Esophagus squamous epithelium (tissue), 5 donors: ENCODE data around the gene RPRD1A. TPM values are rescaled to one million over a fixed set of nuclear protein-coding genes. Genes with fewer than 3 reads are reported as not detected.

Source experiments
- DNase-seq: peaks from one replicate; lab custom pipeline; 2025; lab: John Stamatoyannopoulos, UW
- H3K27ac ChIP-seq, 4 donors: fragments of 200-600 bp; sonication (generic); one replicate each; pipeline ENCODE4 v1.5.1; 2016 to 2019; ENCODE audit warnings: mild to moderate bottlenecking in 1 of 4
- H3K27me3 ChIP-seq, 4 donors: fragments of 200-600 bp; sonication (generic); 1 replicate in 3 of 4; 2 replicates in 1 of 4; pipeline versions ENCODE4 v1.5.1 to v1.6.0; 2017 to 2021; ENCODE audit warnings: antibody characterized with exemption in 1 of 4
- H3K36me3 ChIP-seq, 3 donors: fragments of 200-600 bp; sonication (generic); one replicate each; pipeline ENCODE4 v1.5.1; 2016 to 2019
- H3K4me1 ChIP-seq, 3 donors: fragments of 200-600 bp; sonication (generic); one replicate each; pipeline ENCODE4 v1.5.1; 2017 to 2019
- H3K4me3 ChIP-seq, 4 donors: fragments of 200-600 bp; sonication (generic); 1 replicate in 3 of 4; 2 replicates in 1 of 4; pipeline ENCODE4 v1.5.1; 2016 to 2019; ENCODE audit warnings: mild to moderate bottlenecking in 2 of 4, moderate library complexity in 1 of 4
- H3K9me3 ChIP-seq, 3 donors: fragments of 200-600 bp; sonication (generic); one replicate each; pipeline ENCODE4 v1.5.1; 2016 to 2019
- CTCF ChIP-seq, 6 experiments: fragments of 450-650 bp in 4 of 6; fragments of 200-600 bp in 2 of 6; sonication (generic) in 2 of 6; IDR thresholded peaks; one replicate each; pipeline ENCODE4 v1.5.1; 2016 to 2019; ENCODE audit warnings: antibody characterized with exemption in 6 of 6, mild to moderate bottlenecking in 4 of 6, moderate library complexity in 4 of 6
- POLR2A ChIP-seq, 4 donors: fragments of 450-650 bp; IDR thresholded peaks; one replicate each; pipeline ENCODE4 v1.6.1; 2017; ENCODE audit warnings: antibody characterized with exemption in 4 of 4, mild to moderate bottlenecking in 4 of 4, moderate library complexity in 3 of 4
- WGBS, 2 donors: methylation state at CpG; one replicate each; pipeline ENCODE4 v1.1.5; 2018; 5-methylcytosine and 5-hydroxymethylcytosine counted together
- intact Hi-C: fragments of 100-400 bp; cut with DNase I; formaldehyde crosslinking; loops from one replicate; pipeline ENCODE4 v1.15.0; 2022
- total RNA-seq, 4 donors: library from RNA; depleted of rRNA; stranded (reverse); fragments of >200 nt; gene quantifications; one replicate each; pipeline ENCODE4 v1.1.0, GENCODE V29; 2016
- donor health status: DM: yes; HTN: yes; CAD: no.

RPRD1A gene
- total RNA-seq, 4 donors from 2014 or later = 30.3 to 54.1 (median 51.1) TPM

DNA sequence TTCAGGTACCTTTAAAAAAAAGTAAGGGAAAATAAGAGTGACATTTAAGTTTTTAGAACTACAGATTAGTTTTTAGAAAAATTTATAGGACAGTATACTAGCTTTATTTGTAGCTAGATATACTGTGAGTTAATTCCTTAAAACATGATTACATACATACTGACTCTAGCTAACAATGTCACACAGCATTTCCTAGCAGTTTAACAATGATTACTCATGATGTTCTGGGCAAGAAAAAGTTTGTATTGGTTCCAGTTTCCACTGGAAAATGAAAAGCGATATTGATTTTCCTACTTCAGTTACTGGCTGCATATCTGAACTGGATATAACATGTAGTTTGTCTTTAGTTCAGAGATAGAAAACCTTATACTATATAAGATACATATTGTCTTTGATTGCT lies 42.4 kb upstream of the RPRD1A start:
- no peak overlapping the region for H3K4me3 ChIP-seq
- H3K27me3 ChIP-seq = no peaks in the 10 kb centered on the region
- intact Hi-C loops = no loop called here
- WGBS, 2 donors = 70 to 89% methylated on average over 1 of the region's 1 CpG
- H3K9me3 ChIP-seq = no peaks in the 10 kb centered on the region
- DNase-seq = no peak
- TF ChIP-seq CTCF (IDR thresholded peaks at IDR 0.05) = no peak
- TF ChIP-seq POLR2A (IDR thresholded peaks at IDR 0.05) = no peak
- H3K4me1 ChIP-seq = peaks cover 0 to 13% (median 0%) of the 10 kb centered on the region in 3 donors
- no peak overlapping the region for H3K27ac ChIP-seq
- H3K36me3 ChIP-seq = peaks cover 0 to 59% (median 18%) of the 10 kb centered on the region in 3 donors

DNA sequence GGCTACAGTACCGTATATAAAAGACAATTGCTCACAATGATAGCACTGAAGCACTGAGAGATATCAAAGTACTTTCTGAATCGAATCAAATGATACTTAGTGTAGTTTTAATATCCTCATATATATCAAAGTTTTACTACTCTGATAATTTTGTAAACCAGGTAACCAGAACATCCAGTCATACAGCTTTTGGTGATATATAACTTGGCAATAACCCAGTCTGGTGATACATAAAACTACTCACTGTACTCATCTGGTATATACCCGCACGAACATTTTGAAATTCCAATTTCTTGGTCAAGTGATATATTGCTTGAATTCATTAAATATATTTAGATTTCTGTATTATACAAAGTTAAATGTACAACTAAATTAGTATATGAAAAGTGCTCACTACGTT lies 41.2 kb upstream of the RPRD1A start:
- peaks cover 0 to 13% (median 0%) of the 10 kb centered on the region in 3 donors for H3K4me1 ChIP-seq
- TF ChIP-seq CTCF (IDR thresholded peaks at IDR 0.05) (no peak), POLR2A (IDR thresholded peaks at IDR 0.05) (no peak)
- DNase-seq = no peak
- H3K27me3 ChIP-seq = no peaks in the 10 kb centered on the region
- WGBS, 2 donors = 66 to 80% methylated on average over 5 of the region's 5 CpGs
- H3K4me3 ChIP-seq = no peak overlapping the region
- peaks cover 0 to 47% (median 12%) of the 10 kb centered on the region in 3 donors for H3K36me3 ChIP-seq
- no peak overlapping the region for H3K27ac ChIP-seq
- intact Hi-C loops = no loop called here
- no peaks in the 10 kb centered on the region for H3K9me3 ChIP-seq

DNA sequence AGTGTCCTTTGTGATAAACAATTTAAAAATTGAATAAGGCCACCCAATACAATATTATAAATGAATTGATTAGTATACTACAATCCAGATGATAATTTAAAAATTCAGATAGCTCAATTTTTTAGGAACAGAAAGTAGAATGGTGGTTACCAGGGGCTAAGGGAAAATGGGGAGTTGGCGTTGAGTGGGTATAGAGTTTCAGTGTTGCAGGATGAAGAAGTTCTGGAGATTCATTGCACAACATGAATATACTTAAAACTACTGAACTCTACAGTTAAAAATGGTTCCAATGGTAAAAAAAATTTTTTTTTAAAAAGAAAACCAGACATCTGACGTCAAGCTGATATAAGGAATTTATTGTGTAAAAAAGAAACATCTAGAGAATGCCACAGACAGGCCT lies 40.8 kb upstream of the RPRD1A start:
- TF ChIP-seq POLR2A (IDR thresholded peaks at IDR 0.05) = no peak
- TF ChIP-seq CTCF (IDR thresholded peaks at IDR 0.05) = no peak
- no peak overlapping the region for H3K27ac ChIP-seq

DNA sequence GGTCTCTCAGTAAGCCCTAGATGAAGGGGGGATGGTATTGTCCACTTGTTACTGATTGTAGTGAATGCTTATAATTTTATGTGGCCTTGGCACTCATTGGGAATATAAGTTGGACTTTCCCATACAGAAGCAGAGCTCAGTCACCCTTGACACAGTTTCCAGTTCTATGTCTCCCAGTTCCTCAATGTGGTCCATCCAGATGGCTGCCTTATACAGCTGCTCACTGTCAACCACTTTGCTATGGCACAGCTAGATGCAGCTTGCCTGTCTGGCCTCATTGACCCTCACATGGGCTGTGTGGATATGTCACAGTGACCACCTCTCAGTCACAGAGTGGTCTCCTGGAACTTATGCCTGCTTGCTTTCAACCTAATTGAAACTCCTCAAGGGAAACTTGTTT lies 40.1 kb upstream of the RPRD1A start:
- Histone ChIP-seq H3K27me3 (no peaks in the 10 kb centered on the region), H3K4me3 (no peak overlapping the region), H3K27ac (no peak overlapping the region), H3K36me3 (peaks cover 0 to 36% (median 6%) of the 10 kb centered on the region in 3 donors), H3K9me3 (peaks cover 0 to 3% (median 0%) of the 10 kb centered on the region in 3 donors), H3K4me1 (peaks cover 0 to 13% (median 0%) of the 10 kb centered on the region in 3 donors)
- no peak for TF ChIP-seq POLR2A (IDR thresholded peaks at IDR 0.05)
- no peak for TF ChIP-seq CTCF (IDR thresholded peaks at IDR 0.05)
- intact Hi-C loops = no loop called here
- no peak for DNase-seq

More for the DNA sequence above, 40.8 kb upstream of the RPRD1A start:
- H3K36me3 ChIP-seq = peaks cover 0 to 43% (median 9%) of the 10 kb centered on the region in 3 donors
- H3K4me1 ChIP-seq = peaks cover 0 to 13% (median 0%) of the 10 kb centered on the region in 3 donors
- H3K4me3 ChIP-seq = no peak overlapping the region
- no peaks in the 10 kb centered on the region for H3K9me3 ChIP-seq
- WGBS, 2 donors = 44 to 47% methylated on average over 2 of the region's 2 CpGs
- DNase-seq = no peak
- intact Hi-C loops = no loop called here
- H3K27me3 ChIP-seq = no peaks in the 10 kb centered on the region

DNA sequence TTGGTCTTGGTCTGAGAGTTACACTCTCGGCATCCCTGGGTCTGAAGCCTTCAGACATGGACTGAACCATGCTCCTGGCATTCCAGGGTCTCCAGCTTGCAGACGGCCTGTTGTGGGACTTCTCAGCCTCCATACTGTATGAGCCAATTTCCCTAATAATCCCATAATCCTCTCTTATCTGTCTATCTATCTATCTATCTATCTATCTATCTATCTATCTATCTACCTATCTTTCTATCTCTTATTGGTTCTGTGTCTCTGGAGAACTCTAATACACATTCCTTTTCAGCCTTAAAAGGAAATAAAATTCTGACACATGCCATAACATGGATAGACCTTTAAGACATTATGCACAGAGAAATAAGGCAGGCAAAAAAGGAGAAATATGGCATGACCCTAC lies 37.4 kb upstream of the RPRD1A start:
- H3K27me3 ChIP-seq = peaks cover 0 to 8% (median 0%) of the 10 kb centered on the region in 4 donors
- H3K27ac ChIP-seq = no peak overlapping the region
- peaks cover 0 to 13% (median 0%) of the 10 kb centered on the region in 3 donors for H3K4me1 ChIP-seq
- DNase-seq = no peak
- H3K36me3 ChIP-seq = peaks cover 0 to 10% (median 0%) of the 10 kb centered on the region in 3 donors
- no peak for TF ChIP-seq POLR2A (IDR thresholded peaks at IDR 0.05)
- intact Hi-C loops = loop anchor here (5.0 kb wide), 1 partner anchor 178 kb away; no protein-coding TSS in a partner anchor
- H3K9me3 ChIP-seq = peaks cover 0 to 14% (median 0%) of the 10 kb centered on the region in 3 donors
- 69 to 94% methylated on average over 2 of the region's 2 CpGs for WGBS, 2 donors
- H3K4me3 ChIP-seq = no peak overlapping the region
